Measurements from ENCODE around the gene RAC2.
"Not testable (repeated sequence)": the region's sequence is repeated elsewhere in the genome, so short reads cannot be mapped to it uniquely, and the experiment has no call there.

The RAC2 gene

DNA sequence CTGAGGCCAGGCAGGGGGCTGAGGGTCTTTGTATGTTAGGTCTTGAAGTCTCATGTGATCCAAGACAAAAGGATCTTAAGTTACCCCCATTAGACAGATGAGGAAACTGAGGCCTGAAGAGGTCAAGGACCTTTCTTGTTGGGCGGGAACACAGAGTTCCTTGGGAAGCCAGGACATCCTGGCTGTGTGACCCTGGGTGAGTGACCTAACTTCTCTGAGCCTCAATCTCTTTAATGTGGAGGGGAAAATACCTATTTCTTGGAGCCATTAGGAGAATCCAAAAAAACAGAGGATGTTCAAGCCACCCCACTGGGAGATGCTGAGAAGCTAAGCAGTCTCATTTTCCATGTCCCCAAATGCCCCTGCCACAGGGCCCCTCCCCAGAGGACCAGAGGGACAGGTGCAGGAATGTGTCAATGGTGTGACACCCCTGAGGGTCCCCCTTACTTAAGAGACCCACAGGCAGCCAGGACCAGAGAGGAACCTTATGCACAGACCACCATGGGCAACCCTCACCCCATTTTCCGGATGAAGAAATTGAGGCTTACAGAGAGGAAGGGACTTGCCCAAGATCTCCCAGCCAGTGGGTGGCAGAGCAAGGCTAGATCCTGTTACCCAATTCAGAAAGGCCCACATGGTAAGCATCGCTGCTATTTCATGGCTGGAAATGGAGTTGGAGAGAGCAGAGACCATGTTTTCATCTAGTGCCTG is 8.0 kb downstream of the RAC2 start:
- DNase-seq (ENCODE audit: low read depth): no peak
- TF ChIP-seq, protein P1, sequence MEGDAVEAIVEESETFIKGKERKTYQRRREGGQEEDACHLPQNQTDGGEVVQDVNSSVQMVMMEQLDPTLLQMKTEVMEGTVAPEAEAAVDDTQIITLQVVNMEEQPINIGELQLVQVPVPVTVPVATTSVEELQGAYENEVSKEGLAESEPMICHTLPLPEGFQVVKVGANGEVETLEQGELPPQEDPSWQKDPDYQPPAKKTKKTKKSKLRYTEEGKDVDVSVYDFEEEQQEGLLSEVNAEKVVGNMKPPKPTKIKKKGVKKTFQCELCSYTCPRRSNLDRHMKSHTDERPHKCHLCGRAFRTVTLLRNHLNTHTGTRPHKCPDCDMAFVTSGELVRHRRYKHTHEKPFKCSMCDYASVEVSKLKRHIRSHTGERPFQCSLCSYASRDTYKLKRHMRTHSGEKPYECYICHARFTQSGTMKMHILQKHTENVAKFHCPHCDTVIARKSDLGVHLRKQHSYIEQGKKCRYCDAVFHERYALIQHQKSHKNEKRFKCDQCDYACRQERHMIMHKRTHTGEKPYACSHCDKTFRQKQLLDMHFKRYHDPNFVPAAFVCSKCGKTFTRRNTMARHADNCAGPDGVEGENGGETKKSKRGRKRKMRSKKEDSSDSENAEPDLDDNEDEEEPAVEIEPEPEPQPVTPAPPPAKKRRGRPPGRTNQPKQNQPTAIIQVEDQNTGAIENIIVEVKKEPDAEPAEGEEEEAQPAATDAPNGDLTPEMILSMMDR (IDR thresholded peaks at IDR 0.05; ENCODE audit: control insufficient read depth, insufficient read depth, low read depth, low read length, missing control alignments): no peak
- H3K4me3 ChIP-seq (ENCODE audit: control insufficient read depth, low read depth, low read length): no peak overlapping the region

DNA sequence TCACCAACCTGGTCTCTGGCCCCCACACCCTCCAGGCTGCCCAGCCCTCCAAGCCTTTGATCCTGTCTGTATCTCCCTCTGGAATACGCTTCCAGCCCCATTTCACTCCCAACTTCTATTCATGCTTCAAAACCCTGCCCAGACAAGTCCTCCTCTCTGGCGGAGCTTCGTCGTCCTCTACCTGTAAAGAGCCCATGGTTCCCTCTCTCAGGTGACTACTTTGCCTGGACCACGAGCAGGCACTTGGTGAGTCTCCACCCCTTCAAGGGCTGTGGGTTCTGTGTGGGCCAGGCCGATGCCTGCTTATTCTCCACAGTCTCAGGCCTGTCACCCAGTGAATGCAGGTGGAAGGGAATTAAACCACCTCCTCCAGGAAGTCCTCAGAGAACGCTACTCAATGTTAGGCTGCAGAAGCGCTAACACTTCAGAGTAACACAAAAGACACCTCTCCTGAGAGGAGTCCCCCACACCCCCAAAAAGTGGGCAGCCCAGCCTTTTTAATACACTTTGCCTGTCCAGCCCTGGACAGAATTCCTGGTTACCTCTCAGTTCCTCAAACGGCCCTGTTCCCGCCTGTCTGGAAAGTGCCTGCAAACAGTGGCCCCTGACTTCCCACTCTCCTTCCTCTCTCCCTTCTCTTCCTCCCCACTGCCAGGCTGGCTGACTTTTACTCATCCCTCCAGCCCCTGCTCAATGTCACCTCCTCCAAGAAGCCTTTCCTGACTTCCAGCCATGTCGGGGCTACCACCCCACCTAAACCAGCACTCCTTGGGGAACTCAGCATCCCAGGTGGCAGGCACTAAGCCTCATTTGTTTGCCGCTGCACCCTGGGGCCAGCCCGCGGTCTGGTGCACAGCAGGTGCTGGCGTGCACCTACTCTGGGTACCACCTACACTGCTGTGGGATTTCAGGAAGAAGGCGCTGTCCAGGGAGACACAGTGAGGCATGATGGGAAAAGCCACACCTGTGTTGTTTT is 9.0 kb downstream of the RAC2 start:
- H3K4me3 ChIP-seq (ENCODE audit: control insufficient read depth, low read depth, low read length): no peak overlapping the region
- no peak for DNase-seq (ENCODE audit: low read depth)
- TF ChIP-seq, protein P1 (IDR thresholded peaks at IDR 0.05; ENCODE audit: control insufficient read depth, insufficient read depth, low read depth, low read length, missing control alignments): no peak

DNA sequence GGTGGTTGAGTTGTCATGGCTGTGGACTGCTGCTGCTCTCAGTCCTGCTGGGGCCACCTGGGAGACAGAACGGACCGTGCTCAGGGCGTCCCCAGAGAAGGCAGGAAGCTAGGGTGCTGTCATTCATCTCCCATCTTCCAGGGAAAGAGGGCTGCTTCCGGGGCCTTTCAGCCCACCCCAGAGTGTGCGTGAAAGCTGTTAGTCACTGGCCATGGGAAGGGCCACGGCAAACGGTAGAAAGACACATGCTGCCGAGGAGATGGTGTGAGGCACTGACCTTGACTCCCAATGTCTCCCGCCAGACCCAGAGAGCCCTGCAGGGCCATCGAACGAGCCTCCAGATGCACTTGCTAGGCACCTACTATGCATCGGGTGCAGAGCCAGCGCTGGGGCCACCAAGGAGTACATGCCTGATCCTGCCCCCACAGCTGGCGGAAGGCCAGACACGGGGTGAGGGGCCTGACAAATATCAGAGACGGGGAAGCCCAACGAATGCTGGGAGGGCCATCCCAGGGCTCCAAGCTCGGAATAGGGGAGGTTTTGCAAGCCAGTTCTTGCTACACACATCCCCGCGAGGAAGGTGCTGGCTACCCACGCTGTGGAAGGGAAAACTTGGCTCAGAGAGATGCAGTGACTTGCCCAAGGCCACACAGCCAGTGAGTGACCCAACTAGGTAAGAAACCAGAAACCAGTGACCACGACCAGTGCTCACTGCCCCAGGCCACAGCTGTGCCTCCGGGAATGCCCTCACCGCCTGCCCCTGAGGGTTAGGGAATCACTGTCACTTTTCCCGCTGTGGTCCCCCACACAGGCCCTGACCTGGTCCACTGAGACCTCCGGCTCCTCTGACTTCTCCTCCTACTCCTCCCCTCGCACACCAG is 10.1 kb downstream of the RAC2 start:
- H3K4me3 ChIP-seq (ENCODE audit: control insufficient read depth, low read depth, low read length): no peak overlapping the region
- TF ChIP-seq, protein P1 (IDR thresholded peaks at IDR 0.05; ENCODE audit: control insufficient read depth, insufficient read depth, low read depth, low read length, missing control alignments): no peak
- DNase-seq (ENCODE audit: low read depth): no peak

DNA sequence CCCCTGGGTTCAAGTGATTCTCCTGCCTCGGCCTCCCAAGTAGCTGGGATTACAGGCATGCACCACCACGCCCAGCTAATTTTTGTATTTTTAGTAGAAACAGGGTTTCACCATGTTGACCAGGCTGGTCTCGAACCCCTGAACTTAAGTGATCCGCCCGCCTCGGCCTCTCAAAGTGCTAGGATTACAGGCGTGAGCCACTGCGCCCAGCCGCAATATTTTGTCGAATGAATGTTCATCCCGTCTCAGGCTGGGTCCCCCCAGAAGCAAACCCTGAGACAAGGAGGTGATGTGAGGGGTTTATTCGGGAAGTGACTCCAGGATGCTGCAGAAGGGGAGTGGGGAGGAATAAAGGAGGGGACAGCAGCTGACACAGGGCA is 10.7 kb downstream of the RAC2 start:
- not testable (repeated sequence) for DNase-seq (ENCODE audit: low read depth); H3K4me3 ChIP-seq (ENCODE audit: control insufficient read depth, low read depth, low read length)

DNA sequence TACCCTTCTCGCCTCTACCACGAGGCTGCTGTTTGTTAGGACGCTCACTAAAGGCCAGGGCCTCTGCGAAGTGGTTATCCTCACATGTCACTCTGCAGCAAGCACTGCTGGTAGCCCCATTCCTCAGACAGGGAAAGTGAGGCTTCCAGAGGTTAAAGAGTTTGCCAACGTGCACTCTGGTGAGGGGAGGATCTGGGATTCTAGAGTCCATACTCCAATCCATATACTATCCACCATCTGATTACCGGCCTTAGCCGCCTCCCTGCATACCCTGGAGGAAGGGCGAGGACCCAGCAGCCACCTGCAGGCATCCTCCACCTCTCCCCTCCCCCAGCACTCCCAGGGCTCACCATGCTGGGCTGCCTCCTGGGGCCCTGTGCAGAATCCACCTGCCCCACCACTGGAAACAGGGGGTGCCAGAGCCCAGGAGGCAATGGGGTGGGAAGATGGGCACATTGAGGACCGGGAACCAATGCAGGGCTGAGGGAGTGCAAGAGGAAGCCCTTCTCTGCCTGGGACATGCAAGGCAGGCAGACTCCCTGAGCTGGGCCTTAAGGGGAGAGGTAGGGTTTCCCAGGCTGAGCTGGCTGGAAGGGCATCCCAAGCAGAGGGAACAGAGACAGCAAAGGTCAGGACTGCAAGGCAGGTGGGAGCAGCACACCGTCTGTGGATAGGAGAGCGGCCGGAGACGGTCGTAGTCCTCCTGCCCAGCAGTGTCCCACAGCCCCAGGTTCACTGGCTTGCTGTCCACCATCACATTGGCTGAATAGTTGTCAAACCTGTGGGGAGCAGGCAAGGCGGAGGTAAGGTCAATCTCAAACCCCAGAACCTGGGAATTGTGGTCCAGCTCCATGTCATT is 11.7 kb downstream of the RAC2 start:
- TF ChIP-seq, protein P1 (IDR thresholded peaks at IDR 0.05; ENCODE audit: control insufficient read depth, insufficient read depth, low read depth, low read length, missing control alignments): no peak
- no peak overlapping the region for H3K4me3 ChIP-seq (ENCODE audit: control insufficient read depth, low read depth, low read length)
- DNase-seq (ENCODE audit: low read depth): no peak

DNA sequence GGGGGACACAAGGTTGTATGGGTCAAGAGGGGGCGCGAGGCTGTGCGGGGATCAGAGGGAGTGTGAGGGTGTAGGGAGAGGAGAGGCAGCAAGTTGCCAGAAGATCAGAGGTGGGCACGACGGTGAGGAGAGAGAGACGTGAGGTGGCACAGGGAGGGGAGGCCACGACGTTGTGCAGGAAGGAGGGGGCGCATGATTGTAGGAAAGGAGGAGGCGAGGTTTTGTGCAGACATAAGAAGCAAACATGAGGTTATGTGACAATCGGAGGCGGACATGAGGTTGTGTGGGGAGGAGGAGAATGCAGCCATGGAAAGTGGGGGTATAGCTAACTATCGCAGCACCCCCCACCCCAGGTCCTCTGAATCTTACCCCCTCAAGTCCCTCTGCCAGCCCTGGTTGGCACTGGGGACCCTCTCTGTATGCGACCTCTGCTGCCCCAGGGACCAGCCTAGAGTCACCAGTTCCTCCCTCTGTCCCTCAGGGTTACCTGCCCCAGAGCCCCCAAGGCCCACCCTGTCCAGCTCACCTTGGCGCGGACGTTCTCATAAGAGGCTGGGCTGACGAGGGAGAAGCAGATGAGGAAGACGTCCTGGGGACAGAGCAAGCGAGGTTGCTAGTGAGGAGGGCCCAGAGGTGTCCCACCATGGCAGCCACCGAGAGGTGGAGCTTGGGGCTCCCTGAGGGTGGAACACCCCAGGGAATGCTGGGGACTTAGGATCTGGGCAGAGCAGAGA is 12.5 kb downstream of the RAC2 start:
- H3K4me3 ChIP-seq (ENCODE audit: control insufficient read depth, low read depth, low read length): no peak overlapping the region
- DNase-seq (ENCODE audit: low read depth): no peak
- TF ChIP-seq, protein P1 (IDR thresholded peaks at IDR 0.05; ENCODE audit: control insufficient read depth, insufficient read depth, low read depth, low read length, missing control alignments): no peak

Measured in AG09309 (cell line).